Thoracic aorta (tissue), 2 donors: Measurements from ENCODE around the gene ABLIM2. TPM values are rescaled to one million over a fixed set of nuclear protein-coding genes. Genes with fewer than 3 reads are reported as not detected.

ENCODE experiments used
- ATAC-seq: fragments of 150-250 bp; one replicate; pipeline ENCODE4 v1.8.0; 2017; ENCODE audit warnings: low read depth; ENCODE audit not compliant: insufficient number of reproducible peaks, low FRiP score
- DNase-seq: peaks from one replicate; pipeline ENCODE4 v3.0.0-alpha.2; 2020; ENCODE audit warnings: low spot score
- H3K27ac ChIP-seq, 2 donors: fragments of 200-600 bp; sonication (generic); 1 replicate in 1 of 2; 2 replicates in 1 of 2; pipeline ENCODE4 v1.5.1; 2016; ENCODE audit warnings: mild to moderate bottlenecking in 2 of 2, moderate library complexity in 2 of 2
- H3K27me3 ChIP-seq: fragments of 200-600 bp; sonication (generic); replicated peaks from 2 replicates; pipeline ENCODE4 v1.6.0; 2016; ENCODE audit warnings: mild to moderate bottlenecking; ENCODE audit not compliant: insufficient read depth
- H3K36me3 ChIP-seq: fragments of 200-600 bp; sonication (generic); one replicate; pipeline ENCODE4 v1.5.1; 2016
- H3K4me1 ChIP-seq, 2 donors: fragments of 200-600 bp; sonication (generic); 1 replicate in 1 of 2; 2 replicates in 1 of 2; pipeline versions ENCODE4 v1.5.1 to v1.6.0; 2016; ENCODE audit warnings: low read depth in 2 of 2, mild to moderate bottlenecking in 1 of 2; ENCODE audit not compliant: control insufficient read depth in 1 of 2
- H3K4me3 ChIP-seq: fragments of 200-600 bp; sonication (generic); 2 replicates; pipeline ENCODE4 v1.5.1; 2016; ENCODE audit warnings: mild to moderate bottlenecking
- H3K9me3 ChIP-seq: fragments of 200-600 bp; sonication (generic); 2 replicates; pipeline ENCODE4 v1.5.1; 2016
- total RNA-seq, 2 donors: library from RNA; depleted of rRNA; stranded (reverse); fragments of >200 nt; gene quantifications; one replicate each; pipeline versions ENCODE4 v1.1.0 to v1.2.3, GENCODE V29; 2016
- TF ChIP-seq, protein P1 (sequence below): fragments of 200-600 bp; sonication (generic); IDR thresholded peaks from one replicate; pipeline ENCODE4 v1.5.1; 2019; ENCODE audit warnings: antibody characterized with exemption

The ABLIM2 gene
- total RNA-seq, 2 donors from 2014 or later = 25.6 to 28.6 TPM

DNA sequence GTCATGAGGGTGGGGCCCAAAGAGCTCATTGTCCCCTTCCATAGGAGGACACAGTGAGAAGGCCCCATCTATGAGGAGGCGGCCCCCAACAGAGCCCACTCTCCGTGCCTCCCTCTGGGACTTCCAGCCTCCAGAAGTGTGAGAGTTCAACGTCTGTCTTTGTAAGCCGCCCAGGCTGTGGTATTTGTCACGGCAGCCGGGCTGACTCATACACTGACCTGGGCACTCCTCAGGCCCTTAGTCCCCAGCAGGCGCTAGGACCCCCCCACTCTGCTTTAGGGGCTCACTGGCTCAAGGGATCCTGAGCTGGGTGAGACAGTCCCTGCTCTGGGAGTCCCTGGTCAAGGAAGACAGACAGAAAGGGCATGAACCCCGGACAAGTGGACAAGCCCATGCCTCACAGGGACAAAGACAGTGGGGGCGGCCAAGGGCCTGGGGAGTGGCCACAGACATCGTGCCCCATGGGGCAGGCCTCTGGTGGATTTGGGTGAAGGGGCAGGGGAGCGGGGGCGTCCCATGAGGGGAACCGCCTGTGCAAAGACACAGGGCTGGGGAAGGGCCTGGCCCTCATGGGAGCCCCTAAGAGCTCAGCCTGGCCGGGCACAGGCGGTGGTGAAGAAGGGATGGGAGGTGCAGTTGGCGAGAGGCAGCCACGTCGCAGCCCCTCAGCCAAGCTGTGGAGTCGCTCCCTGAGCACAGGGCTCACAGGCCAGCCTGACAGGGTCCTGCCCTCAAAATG is 21.5 kb downstream of the ABLIM2 start:
- Histone ChIP-seq H3K4me3 (no peak overlapping the region), H3K4me1 (peaks cover 0 to 11% of the 10 kb centered on the region in 2 donors), H3K9me3 (no peaks in the 10 kb centered on the region), H3K27me3 (no peaks in the 10 kb centered on the region), H3K36me3 (no peaks in the 10 kb centered on the region), H3K27ac (no peak overlapping the region)
- DNase-seq (no peak), ATAC-seq (no peak)
- TF ChIP-seq, protein P1, sequence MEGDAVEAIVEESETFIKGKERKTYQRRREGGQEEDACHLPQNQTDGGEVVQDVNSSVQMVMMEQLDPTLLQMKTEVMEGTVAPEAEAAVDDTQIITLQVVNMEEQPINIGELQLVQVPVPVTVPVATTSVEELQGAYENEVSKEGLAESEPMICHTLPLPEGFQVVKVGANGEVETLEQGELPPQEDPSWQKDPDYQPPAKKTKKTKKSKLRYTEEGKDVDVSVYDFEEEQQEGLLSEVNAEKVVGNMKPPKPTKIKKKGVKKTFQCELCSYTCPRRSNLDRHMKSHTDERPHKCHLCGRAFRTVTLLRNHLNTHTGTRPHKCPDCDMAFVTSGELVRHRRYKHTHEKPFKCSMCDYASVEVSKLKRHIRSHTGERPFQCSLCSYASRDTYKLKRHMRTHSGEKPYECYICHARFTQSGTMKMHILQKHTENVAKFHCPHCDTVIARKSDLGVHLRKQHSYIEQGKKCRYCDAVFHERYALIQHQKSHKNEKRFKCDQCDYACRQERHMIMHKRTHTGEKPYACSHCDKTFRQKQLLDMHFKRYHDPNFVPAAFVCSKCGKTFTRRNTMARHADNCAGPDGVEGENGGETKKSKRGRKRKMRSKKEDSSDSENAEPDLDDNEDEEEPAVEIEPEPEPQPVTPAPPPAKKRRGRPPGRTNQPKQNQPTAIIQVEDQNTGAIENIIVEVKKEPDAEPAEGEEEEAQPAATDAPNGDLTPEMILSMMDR = no peak

DNA sequence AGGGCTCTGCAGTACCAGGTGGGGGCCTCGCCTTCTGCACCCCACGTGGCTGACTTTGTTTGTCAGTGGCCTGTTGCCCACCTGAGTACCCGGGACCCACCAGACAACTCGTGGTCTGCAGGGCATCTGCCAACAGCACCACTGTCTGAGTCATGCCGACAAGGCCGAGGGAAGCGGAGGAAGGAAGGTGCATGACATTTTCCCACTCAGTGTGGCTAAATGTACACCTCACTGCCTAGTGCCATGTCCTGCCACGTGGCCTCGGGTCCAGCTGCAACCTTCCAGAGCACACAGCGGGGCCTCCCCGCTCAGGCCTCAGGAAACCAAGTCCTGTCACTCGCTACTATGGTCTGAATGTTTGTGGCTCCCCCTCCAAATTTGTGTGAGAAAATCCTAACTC is 22.1 kb downstream of the ABLIM2 start:
- Histone ChIP-seq H3K36me3 (no peaks in the 10 kb centered on the region), H3K27ac (no peak overlapping the region), H3K27me3 (no peaks in the 10 kb centered on the region), H3K9me3 (no peaks in the 10 kb centered on the region), H3K4me1 (peaks cover 0 to 5% of the 10 kb centered on the region in 2 donors), H3K4me3 (no peak overlapping the region)
- DNase-seq (no peak), ATAC-seq (no peak)
- TF ChIP-seq, protein P1 = no peak

DNA sequence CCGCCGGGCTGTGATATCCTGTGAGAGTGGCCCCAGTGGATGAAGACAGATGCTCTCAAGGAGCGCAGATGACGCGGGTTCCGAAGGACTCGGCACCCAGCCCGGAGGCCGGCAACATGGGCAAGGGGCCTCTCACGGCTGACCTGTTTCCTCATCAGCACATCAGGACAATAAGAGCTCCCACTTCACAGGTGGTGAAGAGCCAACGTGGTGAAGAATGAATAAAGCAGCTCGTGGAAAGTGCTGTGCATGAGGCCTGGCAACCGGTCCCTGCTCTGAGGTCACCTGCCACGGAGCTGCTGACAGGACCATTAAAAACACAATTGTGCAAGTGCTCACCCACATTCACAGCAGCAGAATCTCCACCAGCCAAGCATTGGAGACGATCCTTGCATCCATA is 22.9 kb downstream of the ABLIM2 start:
- H3K4me3 ChIP-seq = no peak overlapping the region
- DNase-seq (no peak), ATAC-seq (no peak)
- H3K9me3 ChIP-seq = no peaks in the 10 kb centered on the region
- no peaks in the 10 kb centered on the region for H3K4me1 ChIP-seq
- H3K27ac ChIP-seq = no peak overlapping the region
- TF ChIP-seq, protein P1 = no peak
- H3K36me3 ChIP-seq = no peaks in the 10 kb centered on the region
- H3K27me3 ChIP-seq = no peaks in the 10 kb centered on the region

DNA sequence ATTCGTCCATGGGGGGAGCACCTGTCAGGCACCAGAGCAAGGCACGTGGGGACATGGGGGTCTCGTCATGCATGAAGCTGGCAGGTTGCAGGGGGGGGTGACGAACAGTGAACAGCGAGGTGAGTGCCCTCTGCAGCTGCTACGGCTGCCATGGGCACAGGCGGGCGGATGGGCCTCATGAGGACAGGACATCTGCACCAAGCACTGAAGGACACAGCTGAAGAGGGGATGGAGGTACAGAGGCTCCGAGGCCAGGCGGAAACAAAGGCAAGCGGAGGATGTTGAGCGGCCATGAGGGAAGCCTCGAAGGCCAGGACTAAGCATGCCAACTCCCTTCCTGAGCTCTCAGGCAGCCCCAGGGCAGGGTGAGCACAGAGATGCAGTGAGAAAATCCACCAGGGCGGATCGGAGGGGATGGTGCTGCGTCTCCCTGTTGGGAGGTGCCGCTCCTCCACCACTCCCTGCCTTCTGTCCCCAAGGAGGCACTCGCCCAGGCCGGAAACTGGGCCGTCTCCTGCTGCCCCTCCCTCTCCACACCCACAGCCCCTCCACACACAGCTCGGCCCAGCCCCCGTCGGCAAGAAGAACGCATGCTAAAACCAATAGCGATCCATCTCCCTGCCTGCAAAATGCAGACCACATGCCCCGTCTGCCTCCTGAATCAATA is 24.6 kb downstream of the ABLIM2 start:
- H3K4me1 ChIP-seq = no peaks in the 10 kb centered on the region
- H3K27ac ChIP-seq = no peak overlapping the region
- DNase-seq = no peak
- no peaks in the 10 kb centered on the region for H3K36me3 ChIP-seq
- TF ChIP-seq, protein P1 = no peak
- no peaks in the 10 kb centered on the region for H3K27me3 ChIP-seq
- no peak for ATAC-seq
- no peak overlapping the region for H3K4me3 ChIP-seq
- H3K9me3 ChIP-seq = no peaks in the 10 kb centered on the region

DNA sequence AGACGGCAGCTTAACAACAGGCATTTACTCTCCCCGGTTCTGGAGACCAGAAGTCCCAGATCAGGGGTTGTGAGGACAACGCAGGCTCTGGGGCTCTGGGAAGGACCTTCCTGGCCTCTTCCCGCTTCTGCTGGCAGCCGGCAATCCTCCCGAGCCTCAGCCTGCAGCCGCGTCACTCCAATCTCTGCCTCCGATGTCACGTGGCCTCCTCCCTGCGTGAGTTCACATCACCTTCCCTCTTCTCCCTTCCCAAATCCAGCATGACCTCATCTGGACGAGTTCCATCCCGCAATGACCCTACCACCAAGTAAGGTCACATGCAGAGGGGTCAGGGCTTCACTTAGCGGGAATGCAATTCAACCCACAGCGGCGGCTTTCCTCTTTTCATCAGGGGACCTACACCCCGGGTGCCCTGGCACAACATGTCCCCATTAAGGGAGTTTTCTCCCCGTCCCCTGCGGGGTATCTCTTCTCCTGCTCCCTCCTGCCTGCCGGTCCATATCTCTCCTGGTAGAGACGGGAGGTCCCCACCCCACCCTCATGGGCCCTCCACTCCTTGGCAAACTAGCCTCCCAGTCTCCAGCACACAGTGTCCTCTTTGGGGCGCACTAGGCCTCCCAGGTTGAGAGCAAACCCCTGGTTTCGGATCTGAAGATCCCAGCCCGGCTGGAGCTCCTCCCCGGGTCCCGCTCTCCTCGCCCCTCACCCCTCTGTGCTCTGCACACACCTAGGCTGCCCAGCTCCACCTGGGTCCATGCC is 25.5 kb downstream of the ABLIM2 start:
- no peak for ATAC-seq
- H3K27me3 ChIP-seq = no peaks in the 10 kb centered on the region
- no peak for DNase-seq
- no peaks in the 10 kb centered on the region for H3K9me3 ChIP-seq
- H3K4me1 ChIP-seq = no peaks in the 10 kb centered on the region
- H3K4me3 ChIP-seq = no peak overlapping the region
- no peak overlapping the region for H3K27ac ChIP-seq
- TF ChIP-seq, protein P1 = no peak
- no peaks in the 10 kb centered on the region for H3K36me3 ChIP-seq
